ENCODE measurements around the gene SLC6A11. TPM values are rescaled to one million over a fixed set of nuclear protein-coding genes. Genes with fewer than 3 reads are reported as not detected.

Gene SLC6A11
- total RNA-seq, 1 donor from 2014 or later: not detected

- DNase-seq (ENCODE audit: low read depth): no peak
Observed at GRCh38 chr3:10930666-10931040, 114.6 kb downstream of the SLC6A11 start.

GRCh38 chr3:10932596-10932995 lies 116.6 kb downstream of the SLC6A11 start:
- DNase-seq (ENCODE audit: low read depth): no peak

GRCh38 chr3:10933021-10933420 lies 117.0 kb downstream of the SLC6A11 start:
- DNase-seq (ENCODE audit: low read depth): no peak

GRCh38 chr3:10933470-10933804 lies 117.4 kb downstream of the SLC6A11 start:
- DNase-seq (ENCODE audit: low read depth): no peak

GRCh38 chr3:10933805-10934481 lies 117.9 kb downstream of the SLC6A11 start:
- no peak for DNase-seq (ENCODE audit: low read depth)

GRCh38 chr3:10935028-10935427 lies 119.0 kb downstream of the SLC6A11 start:
- DNase-seq (ENCODE audit: low read depth): no peak

- no peak for DNase-seq (ENCODE audit: low read depth)
Observed at GRCh38 chr3:10935846-10936631, 120.0 kb downstream of the SLC6A11 start.

- no peak for DNase-seq (ENCODE audit: low read depth)
Observed at GRCh38 chr3:10936686-10937085, 120.7 kb downstream of the SLC6A11 start.

GRCh38 chr3:10937141-10937825 lies 121.3 kb downstream of the SLC6A11 start:
- no peak for DNase-seq (ENCODE audit: low read depth)

GRCh38 chr3:10939556-10939955 lies 123.5 kb downstream of the SLC6A11 start:
- DNase-seq (ENCODE audit: low read depth): no peak

- no peak for DNase-seq (ENCODE audit: low read depth)
Observed at GRCh38 chr3:10940106-10940505, 124.1 kb downstream of the SLC6A11 start.

- no peak for DNase-seq (ENCODE audit: low read depth)
Observed at GRCh38 chr3:10941972-10942371, 125.9 kb downstream of the SLC6A11 start.

- DNase-seq (ENCODE audit: low read depth): no peak
Observed at GRCh38 chr3:10942690-10943205, 126.7 kb downstream of the SLC6A11 start.

GRCh38 chr3:10944866-10945265 lies 128.8 kb downstream of the SLC6A11 start:
- no peak for DNase-seq (ENCODE audit: low read depth)

- peak; percentile 13 for DNase-seq (ENCODE audit: low read depth)
Observed at GRCh38 chr3:10945683-10946287, 129.8 kb downstream of the SLC6A11 start.

- no peak for DNase-seq (ENCODE audit: low read depth)
Observed at GRCh38 chr3:10946526-10946925, 130.5 kb downstream of the SLC6A11 start.

- DNase-seq (ENCODE audit: low read depth): no peak
Observed at GRCh38 chr3:10948326-10948725, 132.3 kb downstream of the SLC6A11 start.

- no peak for DNase-seq (ENCODE audit: low read depth)
Observed at GRCh38 chr3:10949197-10949596, 133.2 kb downstream of the SLC6A11 start.

- DNase-seq (ENCODE audit: low read depth): peak; percentile 16
Observed at GRCh38 chr3:10950476-10951294, 134.7 kb downstream of the SLC6A11 start.

GRCh38 chr3:10951295-10951926 lies 135.4 kb downstream of the SLC6A11 start:
- DNase-seq (ENCODE audit: low read depth): no peak

GRCh38 chr3:10952525-10952924 lies 136.5 kb downstream of the SLC6A11 start:
- no peak for DNase-seq (ENCODE audit: low read depth)

All from renal cortical epithelial cell (primary cell).